Liver (tissue), 3 donors: ENCODE data around the gene CUX1.

ENCODE experiments used
- ATF3 ChIP-seq: IDR thresholded peaks from 2 replicates; pipeline ENCODE4 v1.6.1; 2016; ENCODE audit warnings: antibody characterized with exemption
- FOXA1 ChIP-seq: IDR thresholded peaks from 2 replicates; pipeline ENCODE4 v1.6.1; 2016; ENCODE audit warnings: antibody characterized with exemption
- GABPA ChIP-seq, 2 donors: IDR thresholded peaks in 1 of 2; conservative IDR thresholded peaks in 1 of 2; 2 replicates each; pipeline ENCODE4 v1.6.1; 2016; ENCODE audit warnings: antibody characterized with exemption in 2 of 2, mild to moderate bottlenecking in 1 of 2, moderate library complexity in 1 of 2
- HNF4A ChIP-seq, 2 donors: conservative IDR thresholded peaks; 2 replicates each; pipeline ENCODE4 v1.6.1; 2016; ENCODE audit warnings: antibody characterized with exemption in 2 of 2, mild to moderate bottlenecking in 2 of 2
- JUND ChIP-seq, 2 donors: IDR thresholded peaks; 2 replicates each; pipeline ENCODE4 v1.6.1; 2016; ENCODE audit warnings: antibody characterized with exemption in 2 of 2
- MAX ChIP-seq: IDR thresholded peaks from 2 replicates; pipeline ENCODE4 v1.6.1; 2016; ENCODE audit warnings: antibody characterized with exemption
- RAD21 ChIP-seq, 2 donors: IDR thresholded peaks; 2 replicates each; pipeline ENCODE4 v1.6.1; 2016; ENCODE audit warnings: antibody characterized with exemption in 2 of 2, mild to moderate bottlenecking in 2 of 2
- REST ChIP-seq: IDR thresholded peaks from 2 replicates; pipeline ENCODE4 v1.6.1; 2016; ENCODE audit warnings: antibody characterized with exemption, mild to moderate bottlenecking
- RXRA ChIP-seq, 2 donors: IDR thresholded peaks; 2 replicates each; pipeline ENCODE4 v1.6.1; 2017 to 2018; ENCODE audit warnings: antibody characterized with exemption in 2 of 2, mild to moderate bottlenecking in 1 of 2
- SP1 ChIP-seq: IDR thresholded peaks from 2 replicates; pipeline ENCODE4 v1.6.1; 2018; ENCODE audit warnings: antibody characterized with exemption, mild to moderate bottlenecking
- TAF1 ChIP-seq: conservative IDR thresholded peaks from 2 replicates; pipeline ENCODE4 v1.6.1; 2016; ENCODE audit warnings: antibody characterized with exemption, mild to moderate bottlenecking
- TF ChIP-seq, protein P1 (sequence below): fragments of 150-350 bp; IDR thresholded peaks from 2 replicates; pipeline ENCODE4 v1.5.1; 2017; ENCODE audit warnings: improper control_type of control experiment, low read depth, low read length; ENCODE audit not compliant: missing input control
- donor health status: healthy.
- donor health status: healthy.

- TF ChIP-seq, protein P1, sequence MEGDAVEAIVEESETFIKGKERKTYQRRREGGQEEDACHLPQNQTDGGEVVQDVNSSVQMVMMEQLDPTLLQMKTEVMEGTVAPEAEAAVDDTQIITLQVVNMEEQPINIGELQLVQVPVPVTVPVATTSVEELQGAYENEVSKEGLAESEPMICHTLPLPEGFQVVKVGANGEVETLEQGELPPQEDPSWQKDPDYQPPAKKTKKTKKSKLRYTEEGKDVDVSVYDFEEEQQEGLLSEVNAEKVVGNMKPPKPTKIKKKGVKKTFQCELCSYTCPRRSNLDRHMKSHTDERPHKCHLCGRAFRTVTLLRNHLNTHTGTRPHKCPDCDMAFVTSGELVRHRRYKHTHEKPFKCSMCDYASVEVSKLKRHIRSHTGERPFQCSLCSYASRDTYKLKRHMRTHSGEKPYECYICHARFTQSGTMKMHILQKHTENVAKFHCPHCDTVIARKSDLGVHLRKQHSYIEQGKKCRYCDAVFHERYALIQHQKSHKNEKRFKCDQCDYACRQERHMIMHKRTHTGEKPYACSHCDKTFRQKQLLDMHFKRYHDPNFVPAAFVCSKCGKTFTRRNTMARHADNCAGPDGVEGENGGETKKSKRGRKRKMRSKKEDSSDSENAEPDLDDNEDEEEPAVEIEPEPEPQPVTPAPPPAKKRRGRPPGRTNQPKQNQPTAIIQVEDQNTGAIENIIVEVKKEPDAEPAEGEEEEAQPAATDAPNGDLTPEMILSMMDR, result no peak
- TF ChIP-seq REST (no peak), TAF1 (no peak), JUND (IDR thresholded peaks at IDR 0.05) (no peak), MAX (no peak), RAD21 (IDR thresholded peaks at IDR 0.05) (no peak), FOXA1 (no peak), GABPA (IDR thresholded peaks at IDR 0.05 in 1 of 2, conservative IDR thresholded peaks at IDR 0.05 in 1 of 2) (no peak), SP1 (no peak), ATF3 (no peak), HNF4A (conservative IDR thresholded peaks at IDR 0.05) (no peak), RXRA (IDR thresholded peaks at IDR 0.05) (no peak)
Observed at GRCh38 chr7:102165136-102165535, 347.7 kb downstream of the CUX1 start.
